Upper lobe of left lung (tissue), 6 donors: ENCODE data around the gene PPP1R9A. TPM values are rescaled to one million over a fixed set of nuclear protein-coding genes. Genes with fewer than 3 reads are reported as not detected.

Experiments
- ATAC-seq, 2 donors: fragments of 200-7000 bp; cut with Tn5 transposase; one replicate each; pipeline ENCODE4 v1.9.1; 2022; ENCODE audit warnings: mild to moderate bottlenecking in 2 of 2, moderate library complexity in 2 of 2; ENCODE audit not compliant: low FRiP score in 2 of 2
- DNase-seq, 2 donors: peaks; one replicate each; pipeline ENCODE4 v3.0.0-alpha.2; 2019 to 2020
- H3K27ac ChIP-seq, 4 donors: fragments of 200-600 bp; sonication (generic); one replicate each; pipeline ENCODE4 v1.5.1; 2016 to 2019
- H3K27me3 ChIP-seq, 4 donors: fragments of 200-600 bp; sonication (generic); one replicate each; pipeline ENCODE4 v1.5.1; 2017 to 2019
- H3K36me3 ChIP-seq, 4 donors: fragments of 200-600 bp; sonication (generic); one replicate each; pipeline ENCODE4 v1.5.1; 2016 to 2019
- H3K4me1 ChIP-seq, 4 donors: fragments of 200-600 bp; sonication (generic); one replicate each; pipeline ENCODE4 v1.5.1; 2018 to 2019
- H3K4me3 ChIP-seq, 4 donors: fragments of 200-600 bp; sonication (generic); one replicate each; pipeline ENCODE4 v1.5.1; 2017 to 2019; ENCODE audit warnings: mild to moderate bottlenecking in 2 of 4, moderate library complexity in 1 of 4
- H3K9me3 ChIP-seq, 4 donors: fragments of 200-600 bp; sonication (generic); one replicate each; pipeline ENCODE4 v1.5.1; 2018 to 2019
- CTCF ChIP-seq, 6 experiments: fragments of 450-650 bp in 4 of 6; fragments of 200-600 bp in 2 of 6; sonication (generic) in 2 of 6; IDR thresholded peaks; one replicate each; pipeline ENCODE4 v1.5.1; 2016 to 2019; ENCODE audit warnings: antibody characterized with exemption in 6 of 6
- POLR2A ChIP-seq, 4 donors: fragments of 450-650 bp; IDR thresholded peaks; one replicate each; pipeline ENCODE4 v1.5.1; 2016 to 2017; ENCODE audit warnings: antibody characterized with exemption in 4 of 4, mild to moderate bottlenecking in 2 of 4
- WGBS, 2 donors: methylation state at CpG; one replicate each; pipeline ENCODE4 v1.1.5; 2017 to 2018; 5-methylcytosine and 5-hydroxymethylcytosine counted together
- small RNA-seq, 4 donors: library from RNA; depleted of rRNA; stranded (forward); fragments of <200 nt; gene quantifications; one replicate each; pipeline ENCODE3, GENCODE V24; 2016
- total RNA-seq, 6 donors: library from RNA; depleted of rRNA in 4 of 6; stranded (reverse); fragments of >200 nt in 4 of 6; gene quantifications; one replicate each; pipeline versions ENCODE4 v1.1.0 to v1.2.1, GENCODE V29; 2016 to 2021
- donor health status: DM: no; HTN: no; CAD: no; lungs with moderate emphysema.
- donor health status: DM: no; HTN: yes; CAD: no; lungs with severe emphysema.

Gene PPP1R9A
- total RNA-seq, 6 donors from 2014 or later = 16.9 to 41.9 (median 26.2) TPM

- H3K4me1 ChIP-seq = peaks cover 0 to 9% (median 0%) of the 10 kb centered on the region in 4 donors
- no peaks in the 10 kb centered on the region for H3K36me3 ChIP-seq
- H3K27ac ChIP-seq = peak overlapping the region in 1 of 4 donors; percentile 36
- no peaks in the 10 kb centered on the region for H3K27me3 ChIP-seq
- no peaks in the 10 kb centered on the region for H3K9me3 ChIP-seq
- H3K4me3 ChIP-seq = no peak overlapping the region
- DNase-seq (peak in 1 of 2 donors; percentile 42), ATAC-seq (no peak)
- no peak for TF ChIP-seq POLR2A (IDR thresholded peaks at IDR 0.05)
- 63 to 69% methylated on average over 3 of the region's 3 CpGs for WGBS, 2 donors
These were observed 434.6 kb downstream of the PPP1R9A start for GRCh38 chr7:95342029-95342428.

GRCh38 chr7:95342642-95343307 lies 435.4 kb downstream of the PPP1R9A start:
- Histone ChIP-seq H3K9me3 (no peaks in the 10 kb centered on the region), H3K4me3 (no peak overlapping the region), H3K27ac (peak overlapping the region in 1 of 4 donors; percentile 32), H3K27me3 (no peaks in the 10 kb centered on the region), H3K36me3 (no peaks in the 10 kb centered on the region), H3K4me1 (peaks cover 0 to 9% (median 0%) of the 10 kb centered on the region in 4 donors)
- no peak for DNase-seq
- peak; percentile 20 to 27 for ATAC-seq
- 69 to 72% methylated on average over 4 of the region's 4 CpGs for WGBS, 2 donors
- TF ChIP-seq POLR2A (IDR thresholded peaks at IDR 0.05) (no peak), CTCF (IDR thresholded peaks at IDR 0.05) (peak in 1 of 6 experiments; percentile 9)

Small RNA genes lying within 50 kb of the gene (small RNA-seq; reads per million reads assigned to genes)
- 0 reads per million in 4 donors for gene AC002429.1
- 0 reads per million in 4 donors for gene HINT1P2
- gene RNU4-16P = 0 reads per million in 4 donors
